Adrenal gland (tissue), 5 donors: ENCODE data around the gene ARHGAP27.

ENCODE experiments used
- CTCF ChIP-seq, 6 experiments: fragments of 450-650 bp in 4 of 6; fragments of 200-600 bp in 2 of 6; sonication (generic) in 1 of 6; IDR thresholded peaks; 1 replicate in 5 of 6; 2 replicates in 1 of 6; pipeline versions ENCODE4 v1.5.1 to v1.8.0; 2016 to 2021; ENCODE audit warnings: antibody characterized with exemption in 6 of 6, mild to moderate bottlenecking in 2 of 6, moderate library complexity in 1 of 6
- POLR2A ChIP-seq, 2 donors: fragments of 450-650 bp; IDR thresholded peaks; one replicate each; pipeline ENCODE4 v1.6.1; 2017; ENCODE audit warnings: antibody characterized with exemption in 2 of 2, mild to moderate bottlenecking in 2 of 2, moderate library complexity in 1 of 2
- donor health status: DM: no; HTN: no; CAD: no.

GRCh38 chr17:45427181-45427835, 5.4 kb downstream of the ARHGAP27 start:
- no peak for TF ChIP-seq CTCF (IDR thresholded peaks at IDR 0.05)
- TF ChIP-seq POLR2A (IDR thresholded peaks at IDR 0.05): no peak
